Panc1 (cell line): ENCODE results near the gene PIEZO1.

Experiments used
- TF ChIP-seq, protein P1 (sequence below), 2 experiments: IDR thresholded peaks; 2 replicates each; pipeline ENCODE4 v1.6.1; 2011 to 2012; ENCODE audit warnings: low read depth in 2 of 2, control low read depth in 1 of 2, low read length in 1 of 2, mild to moderate bottlenecking in 1 of 2, moderate library complexity in 1 of 2; ENCODE audit not compliant: insufficient read depth in 1 of 2
- TF ChIP-seq, protein P2 (sequence below): fragments of 450-650 bp; IDR thresholded peaks from 2 replicates; pipeline ENCODE4 v1.5.1; 2017; ENCODE audit warnings: mild to moderate bottlenecking

DNA sequence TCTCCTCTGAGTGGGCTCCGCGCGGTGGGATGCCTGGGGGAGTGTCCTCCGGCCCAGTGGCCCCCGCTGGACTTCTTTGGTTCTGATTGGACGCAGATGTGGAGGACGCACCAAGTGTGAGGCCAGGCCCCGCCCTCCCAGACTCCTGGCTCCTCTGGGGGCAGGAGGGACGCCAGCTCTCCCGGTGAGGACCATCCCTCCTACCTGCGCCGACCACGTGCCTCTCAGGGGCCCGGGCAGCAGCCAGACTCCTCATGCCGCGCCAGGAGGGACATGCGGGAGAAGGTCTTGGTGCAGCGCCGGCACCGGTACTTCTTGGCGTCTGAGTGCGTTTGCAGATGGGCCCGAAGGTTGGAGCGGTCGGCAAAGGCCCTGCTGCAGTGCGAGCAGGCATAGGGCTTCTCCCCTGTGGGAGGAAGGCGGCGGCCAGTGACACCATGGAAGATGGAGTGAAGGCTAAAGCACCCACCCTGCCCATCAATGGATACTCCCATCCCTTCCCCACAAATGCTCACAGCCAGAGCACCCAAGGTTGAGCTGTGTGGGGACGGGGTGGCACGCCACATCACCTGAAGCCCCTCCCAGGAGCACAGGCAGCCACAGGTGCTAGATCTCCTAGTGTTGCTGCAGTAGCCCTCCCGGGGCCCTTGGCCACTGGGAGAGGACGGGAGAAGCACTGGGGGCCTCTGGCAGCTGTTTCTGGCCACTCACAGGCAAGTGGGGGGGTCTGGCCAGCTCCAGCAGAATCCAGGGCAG, 106.6 kb downstream of the PIEZO1 start:
- TF ChIP-seq, protein P1, sequence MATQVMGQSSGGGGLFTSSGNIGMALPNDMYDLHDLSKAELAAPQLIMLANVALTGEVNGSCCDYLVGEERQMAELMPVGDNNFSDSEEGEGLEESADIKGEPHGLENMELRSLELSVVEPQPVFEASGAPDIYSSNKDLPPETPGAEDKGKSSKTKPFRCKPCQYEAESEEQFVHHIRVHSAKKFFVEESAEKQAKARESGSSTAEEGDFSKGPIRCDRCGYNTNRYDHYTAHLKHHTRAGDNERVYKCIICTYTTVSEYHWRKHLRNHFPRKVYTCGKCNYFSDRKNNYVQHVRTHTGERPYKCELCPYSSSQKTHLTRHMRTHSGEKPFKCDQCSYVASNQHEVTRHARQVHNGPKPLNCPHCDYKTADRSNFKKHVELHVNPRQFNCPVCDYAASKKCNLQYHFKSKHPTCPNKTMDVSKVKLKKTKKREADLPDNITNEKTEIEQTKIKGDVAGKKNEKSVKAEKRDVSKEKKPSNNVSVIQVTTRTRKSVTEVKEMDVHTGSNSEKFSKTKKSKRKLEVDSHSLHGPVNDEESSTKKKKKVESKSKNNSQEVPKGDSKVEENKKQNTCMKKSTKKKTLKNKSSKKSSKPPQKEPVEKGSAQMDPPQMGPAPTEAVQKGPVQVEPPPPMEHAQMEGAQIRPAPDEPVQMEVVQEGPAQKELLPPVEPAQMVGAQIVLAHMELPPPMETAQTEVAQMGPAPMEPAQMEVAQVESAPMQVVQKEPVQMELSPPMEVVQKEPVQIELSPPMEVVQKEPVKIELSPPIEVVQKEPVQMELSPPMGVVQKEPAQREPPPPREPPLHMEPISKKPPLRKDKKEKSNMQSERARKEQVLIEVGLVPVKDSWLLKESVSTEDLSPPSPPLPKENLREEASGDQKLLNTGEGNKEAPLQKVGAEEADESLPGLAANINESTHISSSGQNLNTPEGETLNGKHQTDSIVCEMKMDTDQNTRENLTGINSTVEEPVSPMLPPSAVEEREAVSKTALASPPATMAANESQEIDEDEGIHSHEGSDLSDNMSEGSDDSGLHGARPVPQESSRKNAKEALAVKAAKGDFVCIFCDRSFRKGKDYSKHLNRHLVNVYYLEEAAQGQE (IDR thresholded peaks at IDR 0.05; ENCODE audit: insufficient read depth in 1 of 2, low read depth in 2 of 2, low read length in 1 of 2): no peak
- TF ChIP-seq, protein P2, sequence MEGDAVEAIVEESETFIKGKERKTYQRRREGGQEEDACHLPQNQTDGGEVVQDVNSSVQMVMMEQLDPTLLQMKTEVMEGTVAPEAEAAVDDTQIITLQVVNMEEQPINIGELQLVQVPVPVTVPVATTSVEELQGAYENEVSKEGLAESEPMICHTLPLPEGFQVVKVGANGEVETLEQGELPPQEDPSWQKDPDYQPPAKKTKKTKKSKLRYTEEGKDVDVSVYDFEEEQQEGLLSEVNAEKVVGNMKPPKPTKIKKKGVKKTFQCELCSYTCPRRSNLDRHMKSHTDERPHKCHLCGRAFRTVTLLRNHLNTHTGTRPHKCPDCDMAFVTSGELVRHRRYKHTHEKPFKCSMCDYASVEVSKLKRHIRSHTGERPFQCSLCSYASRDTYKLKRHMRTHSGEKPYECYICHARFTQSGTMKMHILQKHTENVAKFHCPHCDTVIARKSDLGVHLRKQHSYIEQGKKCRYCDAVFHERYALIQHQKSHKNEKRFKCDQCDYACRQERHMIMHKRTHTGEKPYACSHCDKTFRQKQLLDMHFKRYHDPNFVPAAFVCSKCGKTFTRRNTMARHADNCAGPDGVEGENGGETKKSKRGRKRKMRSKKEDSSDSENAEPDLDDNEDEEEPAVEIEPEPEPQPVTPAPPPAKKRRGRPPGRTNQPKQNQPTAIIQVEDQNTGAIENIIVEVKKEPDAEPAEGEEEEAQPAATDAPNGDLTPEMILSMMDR: no peak
